Measurements from ENCODE around the gene ATP9B.

GRCh38 chr18:79378536-79379250 is 309.5 kb downstream of the ATP9B start:
- peak; percentile 90 to 96 (median 91) for TF ChIP-seq CTCF (IDR thresholded peaks at IDR 0.05)
- peak; percentile 41 for TF ChIP-seq POLR2A (IDR thresholded peaks at IDR 0.05)

Measured in ovary (tissue), 3 donors.